Lung (tissue), 12 donors: ENCODE results near the gene IFNB1. TPM values are rescaled to one million over a fixed set of nuclear protein-coding genes. Genes with fewer than 3 reads are reported as not detected.

Source experiments
- ATAC-seq: fragments of 200-7000 bp; cut with Tn5 transposase; one replicate; pipeline ENCODE4 v1.9.1; 2020; ENCODE audit warnings: moderate number of reproducible peaks; ENCODE audit not compliant: insufficient read depth, low FRiP score
- DNase-seq, 3 donors: peaks; one replicate each; pipeline ENCODE4 v3.0.0-alpha.2; 2013 to 2017
- H3K27ac ChIP-seq, 2 donors: one replicate each; pipeline ENCODE4 v1.5.1; 2013; ENCODE audit warnings: mild to moderate bottlenecking in 2 of 2, moderate library complexity in 2 of 2, control low read depth in 1 of 2, inconsistent platforms in 1 of 2, low read depth in 1 of 2, low read length in 1 of 2
- H3K27me3 ChIP-seq, 3 donors: one replicate each; pipeline ENCODE4 v1.5.1; 2013; ENCODE audit warnings: low read length in 2 of 3; ENCODE audit not compliant: control insufficient read depth in 3 of 3, insufficient read depth in 3 of 3
- H3K36me3 ChIP-seq, 4 donors: one replicate each; pipeline ENCODE4 v1.5.1; 2013; ENCODE audit warnings: low read length in 4 of 4, mild to moderate bottlenecking in 1 of 4, moderate library complexity in 1 of 4; ENCODE audit not compliant: control insufficient read depth in 4 of 4, insufficient read depth in 4 of 4
- H3K4me1 ChIP-seq, 5 donors: one replicate each; pipeline ENCODE4 v1.5.1; 2013; ENCODE audit warnings: low read length in 5 of 5, mild to moderate bottlenecking in 2 of 5, moderate library complexity in 1 of 5; ENCODE audit not compliant: control insufficient read depth in 5 of 5, insufficient read depth in 5 of 5
- H3K4me3 ChIP-seq: one replicate; pipeline ENCODE4 v1.5.1; 2013; ENCODE audit warnings: mild to moderate bottlenecking, control low read depth, moderate library complexity
- H3K9ac ChIP-seq, 2 donors: one replicate each; pipeline ENCODE4 v1.5.1; 2013; ENCODE audit warnings: low read length in 2 of 2, control low read depth in 1 of 2; ENCODE audit not compliant: insufficient read depth in 1 of 2
- H3K9me3 ChIP-seq, 4 donors: one replicate each; pipeline ENCODE4 v1.5.1; 2013; ENCODE audit warnings: low read length in 3 of 4, mild to moderate bottlenecking in 1 of 4, moderate library complexity in 1 of 4; ENCODE audit not compliant: control insufficient read depth in 4 of 4, insufficient read depth in 3 of 4
- CTCF ChIP-seq: IDR thresholded peaks from 2 replicates; pipeline ENCODE4 v1.5.1; 2012; ENCODE audit warnings: mild to moderate bottlenecking; ENCODE audit errors: control extremely low read depth, extremely low read depth
- WGBS, 2 donors: extraction: QIAGEN DNeasy Blood & Tissue Kit; methylation state at CpG; one replicate each; pipeline ENCODE4 v1.1.7; 2013; 5-methylcytosine and 5-hydroxymethylcytosine counted together
- polyA plus RNA-seq, 2 donors: library from polyadenylated mRNA; stranded (reverse); fragments of 200-250 nt; gene quantifications; one replicate each; pipeline ENCODE4 v1.2.1, GENCODE V29; 2013
- total RNA-seq, 2 donors: library from RNA; depleted of rRNA in 1 of 2; stranded (reverse); fragments of >200 nt in 1 of 2; gene quantifications; one replicate each; pipeline ENCODE4 v1.2.1, GENCODE V29; 2014 to 2021
- donor health status: control.
- donor health status: control.
- donor health status: Bipolar disorder and iron deficiency.
- donor health status: healthy.
- donor health status: DM: yes; HTN: yes; CAD: no.

Gene IFNB1
- total and polyA plus RNA-seq, 4 donors, result 0.05 TPM; not detected in 3

DNA sequence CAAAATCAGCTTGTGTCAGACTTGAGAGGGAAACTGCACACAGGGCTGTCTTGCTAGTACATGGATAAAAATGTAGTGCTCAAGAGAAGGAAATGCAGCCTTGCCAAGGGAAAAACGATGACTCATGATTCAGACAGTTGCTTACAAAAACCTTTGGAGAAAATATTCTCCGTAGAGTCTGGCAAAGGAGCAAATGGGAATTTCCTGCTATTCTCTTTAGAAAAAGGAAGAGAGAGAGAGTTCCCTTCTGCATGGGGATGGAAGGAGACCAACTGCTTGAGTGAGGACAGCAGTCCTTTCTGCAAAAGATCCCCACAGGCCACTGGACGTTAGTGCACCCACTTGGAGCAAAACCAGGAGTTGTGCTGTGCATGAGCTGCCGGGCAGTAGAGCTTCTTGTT lies 7.6 kb downstream of the IFNB1 start:
- H3K9me3 ChIP-seq, result no peaks in the 10 kb centered on the region
- peaks cover 0 to 7% (median 3%) of the 10 kb centered on the region in 5 donors for H3K4me1 ChIP-seq
- H3K27ac ChIP-seq, result peak overlapping the region in 1 of 2 donors; percentile 40
- TF ChIP-seq CTCF, result no peak
- no peak overlapping the region for H3K9ac ChIP-seq
- no peak overlapping the region for H3K4me3 ChIP-seq
- H3K27me3 ChIP-seq, result no peaks in the 10 kb centered on the region
- DNase-seq (peak; percentile 39 to 90 (median 85)), ATAC-seq (peak; percentile 72)
- no peaks in the 10 kb centered on the region for H3K36me3 ChIP-seq
- 3 to 5% methylated on average over 4 of the region's 4 CpGs for WGBS, 2 donors

GRCh38 chr9:21060919-21061561 lies 16.7 kb downstream of the IFNB1 start:
- 41 to 58% methylated on average over 2 of the region's 2 CpGs for WGBS, 2 donors
- H3K27me3 ChIP-seq, result no peaks in the 10 kb centered on the region
- no peak for ATAC-seq
- no peak overlapping the region for H3K4me3 ChIP-seq
- peaks cover 0 to 2% (median 0%) of the 10 kb centered on the region in 4 donors for H3K9me3 ChIP-seq
- DNase-seq, result no peak
- no peaks in the 10 kb centered on the region for H3K4me1 ChIP-seq
- no peak overlapping the region for H3K9ac ChIP-seq
- H3K36me3 ChIP-seq, result no peaks in the 10 kb centered on the region
- TF ChIP-seq CTCF, result no peak
- H3K27ac ChIP-seq, result no peak overlapping the region

GRCh38 chr9:21056931-21057330 lies 20.8 kb downstream of the IFNB1 start:
- H3K27ac ChIP-seq, result no peak overlapping the region
- 26 to 76% methylated on average over 1 of the region's 1 CpG for WGBS, 2 donors
- no peak for ATAC-seq

More at GRCh38 chr9:21056931-21057330, 20.8 kb downstream of the IFNB1 start:
- Histone ChIP-seq H3K9me3 (peaks cover 0 to 2% (median 0%) of the 10 kb centered on the region in 4 donors), H3K27me3 (no peaks in the 10 kb centered on the region), H3K9ac (no peak overlapping the region), H3K36me3 (no peaks in the 10 kb centered on the region), H3K4me1 (no peaks in the 10 kb centered on the region), H3K4me3 (no peak overlapping the region)
- no peak for DNase-seq
- TF ChIP-seq CTCF, result no peak
